ENCODE results near the gene CT45A9.
"Not testable (repeated sequence)": the region's sequence is repeated elsewhere in the genome, so short reads cannot be mapped to it uniquely, and the experiment has no call there.

Gene CT45A9

DNA sequence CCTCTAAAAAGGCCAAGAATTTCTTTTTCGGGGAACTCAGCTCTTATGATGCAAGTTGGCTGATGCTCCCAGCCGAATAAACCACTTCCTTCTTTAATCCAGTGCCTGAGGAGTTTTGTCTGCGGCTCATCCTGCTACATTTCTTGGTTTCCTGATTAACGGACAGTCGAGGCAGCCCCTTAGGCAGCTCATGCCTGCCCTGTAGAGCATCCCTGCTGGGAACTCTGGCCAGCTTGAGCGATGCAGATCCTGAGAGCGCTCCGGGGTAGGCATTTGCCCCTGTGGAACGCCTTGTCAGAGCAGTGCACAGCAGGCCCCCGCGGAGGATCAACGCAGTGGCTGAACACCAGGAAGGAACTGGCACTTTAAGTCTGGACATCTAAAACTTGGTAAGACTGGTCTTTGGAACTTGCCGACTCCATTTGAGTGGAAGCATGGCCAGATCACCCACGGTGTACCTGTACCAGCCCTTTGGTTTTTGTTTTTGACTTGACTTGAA lies 18.5 kb upstream of the CT45A9 start:
- intact Hi-C loops (cut with DNase I; ENCODE audit: low total_unique reads): no loop called here
- Histone ChIP-seq H3K9me3 (peaks cover 0 to 11% (median 0%) of the 10 kb centered on the region in 3 donors), H3K27me3 (no peaks in the 10 kb centered on the region), H3K4me1 (no peaks in the 10 kb centered on the region), H3K4me3 (no peak overlapping the region), H3K36me3 (no peaks in the 10 kb centered on the region), H3K27ac (no peak overlapping the region)
- no peak for DNase-seq
- TF ChIP-seq, protein P1, sequence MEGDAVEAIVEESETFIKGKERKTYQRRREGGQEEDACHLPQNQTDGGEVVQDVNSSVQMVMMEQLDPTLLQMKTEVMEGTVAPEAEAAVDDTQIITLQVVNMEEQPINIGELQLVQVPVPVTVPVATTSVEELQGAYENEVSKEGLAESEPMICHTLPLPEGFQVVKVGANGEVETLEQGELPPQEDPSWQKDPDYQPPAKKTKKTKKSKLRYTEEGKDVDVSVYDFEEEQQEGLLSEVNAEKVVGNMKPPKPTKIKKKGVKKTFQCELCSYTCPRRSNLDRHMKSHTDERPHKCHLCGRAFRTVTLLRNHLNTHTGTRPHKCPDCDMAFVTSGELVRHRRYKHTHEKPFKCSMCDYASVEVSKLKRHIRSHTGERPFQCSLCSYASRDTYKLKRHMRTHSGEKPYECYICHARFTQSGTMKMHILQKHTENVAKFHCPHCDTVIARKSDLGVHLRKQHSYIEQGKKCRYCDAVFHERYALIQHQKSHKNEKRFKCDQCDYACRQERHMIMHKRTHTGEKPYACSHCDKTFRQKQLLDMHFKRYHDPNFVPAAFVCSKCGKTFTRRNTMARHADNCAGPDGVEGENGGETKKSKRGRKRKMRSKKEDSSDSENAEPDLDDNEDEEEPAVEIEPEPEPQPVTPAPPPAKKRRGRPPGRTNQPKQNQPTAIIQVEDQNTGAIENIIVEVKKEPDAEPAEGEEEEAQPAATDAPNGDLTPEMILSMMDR (IDR thresholded peaks at IDR 0.05): no peak

DNA sequence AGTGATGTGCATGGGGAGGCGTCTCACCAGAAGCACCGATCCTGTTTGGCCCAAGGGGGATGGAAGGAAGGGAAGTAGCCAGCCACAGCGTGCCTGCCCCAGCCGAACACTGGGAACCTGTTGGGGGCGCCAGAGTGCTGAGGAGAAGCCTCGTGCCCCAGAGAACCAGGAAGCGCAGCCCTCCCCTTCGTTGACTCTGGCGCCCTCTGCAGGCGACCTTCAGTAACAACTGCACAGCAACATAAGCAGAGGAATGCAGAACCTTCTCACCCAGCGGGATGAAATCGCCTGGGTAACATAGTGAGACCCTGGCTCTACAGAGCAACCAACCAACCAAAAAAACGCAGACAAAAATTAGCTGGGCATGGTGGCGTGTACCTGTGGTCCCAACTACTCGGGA lies 17.4 kb upstream of the CT45A9 start:
- peaks cover 0 to 11% (median 0%) of the 10 kb centered on the region in 3 donors for H3K9me3 ChIP-seq
- H3K27me3 ChIP-seq; H3K4me3 ChIP-seq; intact Hi-C loops (cut with DNase I; ENCODE audit: low total_unique reads); H3K4me1 ChIP-seq; DNase-seq; H3K36me3 ChIP-seq; H3K27ac ChIP-seq: not testable (repeated sequence)

DNA sequence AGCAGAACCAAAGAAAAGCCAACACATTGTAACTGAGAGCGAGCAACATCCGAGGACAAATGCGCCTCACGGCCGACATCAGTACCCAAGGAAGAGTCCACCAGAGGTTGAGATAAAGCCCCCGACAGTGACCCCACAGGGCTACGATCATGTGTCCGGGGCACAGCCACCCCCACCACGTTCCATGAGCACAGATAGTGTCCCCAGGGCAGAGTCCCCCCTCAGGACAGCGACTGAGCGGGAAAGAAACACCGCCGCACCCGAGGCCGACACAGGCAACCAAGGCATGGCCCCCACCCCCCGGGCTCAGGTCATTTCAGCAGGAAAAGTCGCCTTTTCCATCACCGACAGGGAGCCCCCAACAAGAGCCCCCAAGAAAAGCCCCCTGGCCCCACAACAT lies 16.6 kb upstream of the CT45A9 start:
- H3K9me3 ChIP-seq; DNase-seq; H3K4me3 ChIP-seq; H3K27me3 ChIP-seq; intact Hi-C loops (cut with DNase I; ENCODE audit: low total_unique reads); H3K36me3 ChIP-seq; H3K27ac ChIP-seq; H3K4me1 ChIP-seq: not testable (repeated sequence)

DNA sequence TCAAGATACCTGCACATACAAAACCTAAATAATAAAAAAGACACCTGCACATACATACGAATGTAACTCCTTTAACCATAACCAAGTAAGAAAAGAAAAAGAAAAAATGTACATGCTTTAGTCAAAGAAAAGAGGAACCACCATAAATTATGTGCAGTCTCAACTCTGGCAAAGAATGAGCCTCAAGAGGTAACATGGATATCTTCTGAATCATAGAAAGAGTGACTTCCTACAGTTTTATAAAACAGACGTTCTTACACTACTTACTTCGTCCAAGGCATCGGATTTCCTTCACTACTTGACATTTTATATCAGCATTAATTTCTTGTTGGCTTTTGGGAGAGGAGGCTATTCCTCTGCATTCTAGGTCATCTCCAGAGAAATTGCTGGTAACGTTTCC lies 11.1 kb upstream of the CT45A9 start:
- H3K27ac ChIP-seq; H3K4me1 ChIP-seq; intact Hi-C loops (cut with DNase I; ENCODE audit: low total_unique reads): not testable (repeated sequence)

DNA sequence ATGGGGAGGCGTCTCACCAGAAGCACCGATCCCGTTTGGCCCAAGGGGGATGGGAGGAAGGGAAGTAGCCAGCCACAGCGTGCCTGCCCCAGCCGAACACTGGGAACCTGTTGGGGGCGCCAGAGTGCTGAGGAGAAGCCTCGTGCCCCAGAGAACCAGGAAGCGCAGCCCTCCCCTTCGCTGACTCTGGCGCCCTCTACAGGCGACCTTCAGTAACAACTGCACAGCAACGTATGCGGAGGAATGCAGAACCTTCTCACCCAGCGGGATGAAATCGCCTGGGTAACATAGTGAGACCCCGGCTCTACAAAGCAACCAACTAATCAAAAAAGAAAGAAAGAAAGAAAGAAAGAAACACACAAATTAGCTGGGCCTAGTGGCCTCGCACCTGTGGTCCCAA lies 17.2 kb downstream of the CT45A9 start, which contains the start of gene CT45A8:
Gene CT45A8, minus strand, starts transcription at position 101 of the 400 bp plus-strand sequence. CDS start 3,755 bp downstream, outside the sequence.
- H3K4me3 ChIP-seq; H3K9me3 ChIP-seq; H3K27ac ChIP-seq; DNase-seq; intact Hi-C loops (cut with DNase I; ENCODE audit: low total_unique reads); H3K27me3 ChIP-seq; H3K36me3 ChIP-seq; H3K4me1 ChIP-seq: not testable (repeated sequence)

More for the DNA sequence above, 11.1 kb upstream of the CT45A9 start:
- not testable (repeated sequence) for H3K27me3 ChIP-seq, H3K9me3 ChIP-seq, H3K36me3 ChIP-seq, H3K4me3 ChIP-seq, DNase-seq

DNA sequence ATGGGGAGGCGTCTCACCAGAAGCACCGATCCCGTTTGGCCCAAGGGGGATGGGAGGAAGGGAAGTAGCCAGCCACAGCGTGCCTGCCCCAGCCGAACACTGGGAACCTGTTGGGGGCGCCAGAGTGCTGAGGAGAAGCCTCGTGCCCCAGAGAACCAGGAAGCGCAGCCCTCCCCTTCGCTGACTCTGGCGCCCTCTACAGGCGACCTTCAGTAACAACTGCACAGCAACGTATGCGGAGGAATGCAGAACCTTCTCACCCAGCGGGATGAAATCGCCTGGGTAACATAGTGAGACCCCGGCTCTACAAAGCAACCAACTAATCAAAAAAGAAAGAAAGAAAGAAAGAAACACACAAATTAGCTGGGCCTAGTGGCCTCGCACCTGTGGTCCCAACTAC lies 34.4 kb downstream of the CT45A9 start, which contains the start of gene CT45A7:
Gene CT45A7, minus strand, starts transcription at position 101 of the 400 bp plus-strand sequence. CDS start 3,747 bp downstream, outside the sequence.
- H3K4me1 ChIP-seq; H3K27me3 ChIP-seq; intact Hi-C loops (cut with DNase I; ENCODE audit: low total_unique reads); H3K9me3 ChIP-seq; H3K36me3 ChIP-seq; H3K4me3 ChIP-seq; DNase-seq; H3K27ac ChIP-seq: not testable (repeated sequence)

DNA sequence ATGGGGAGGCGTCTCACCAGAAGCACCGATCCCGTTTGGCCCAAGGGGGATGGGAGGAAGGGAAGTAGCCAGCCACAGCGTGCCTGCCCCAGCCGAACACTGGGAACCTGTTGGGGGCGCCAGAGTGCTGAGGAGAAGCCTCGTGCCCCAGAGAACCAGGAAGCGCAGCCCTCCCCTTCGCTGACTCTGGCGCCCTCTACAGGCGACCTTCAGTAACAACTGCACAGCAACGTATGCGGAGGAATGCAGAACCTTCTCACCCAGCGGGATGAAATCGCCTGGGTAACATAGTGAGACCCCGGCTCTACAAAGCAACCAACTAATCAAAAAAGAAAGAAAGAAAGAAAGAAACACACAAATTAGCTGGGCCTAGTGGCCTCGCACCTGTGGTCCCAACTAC lies 51.7 kb downstream of the CT45A9 start, which contains the start of gene CT45A2:
Gene CT45A2, minus strand, starts transcription at position 101 of the 400 bp plus-strand sequence. CDS start 3,747 bp downstream, outside the sequence.
- H3K27me3 ChIP-seq; DNase-seq; H3K9me3 ChIP-seq; H3K36me3 ChIP-seq; H3K4me3 ChIP-seq; H3K27ac ChIP-seq; intact Hi-C loops (cut with DNase I; ENCODE audit: low total_unique reads); H3K4me1 ChIP-seq: not testable (repeated sequence)
